Right renal pelvis (tissue), 4 donors: ENCODE measurements around the gene AK1. TPM values are rescaled to one million over a fixed set of nuclear protein-coding genes. Genes with fewer than 3 reads are reported as not detected.
"Not testable (repeated sequence)": the region's sequence is repeated elsewhere in the genome, so short reads cannot be mapped to it uniquely, and the experiment has no call there.

ENCODE experiments used
- DNase-seq, 4 donors: peaks; one replicate each; pipeline ENCODE4 v3.0.0-alpha.2; 2013; ENCODE audit warnings: low read depth in 4 of 4, low spot score in 3 of 4, missing footprints in 1 of 4
- polyA plus RNA-seq, 4 donors: library from polyadenylated mRNA; unstranded; fragments of 120-200 nt; gene quantifications; one replicate each; pipeline ENCODE4 v1.2.1, GENCODE V29; 2013; ENCODE audit not compliant: insufficient read length in 4 of 4

The AK1 gene
- polyA plus RNA-seq, 4 donors: 40.7 to 53.8 (median 45.1) TPM

DNA sequence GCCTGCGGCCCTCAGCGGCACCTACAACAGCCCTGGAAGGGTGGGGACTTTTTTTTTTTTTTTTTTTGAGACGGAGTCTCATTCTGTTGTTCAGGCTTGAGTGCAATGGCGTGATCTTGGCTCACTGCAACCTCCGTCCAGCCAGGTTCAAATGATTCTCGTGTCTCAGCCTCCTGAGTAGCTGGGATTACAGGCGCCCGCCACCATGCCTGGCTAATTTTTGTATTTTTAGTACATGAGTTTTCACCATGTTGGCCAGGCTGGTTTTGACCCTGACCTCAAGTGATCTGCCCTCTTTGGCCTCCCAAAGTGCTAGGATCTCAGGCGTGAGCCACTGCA is 7.4 kb downstream of the AK1 start:
- not testable (repeated sequence) for DNase-seq

DNA sequence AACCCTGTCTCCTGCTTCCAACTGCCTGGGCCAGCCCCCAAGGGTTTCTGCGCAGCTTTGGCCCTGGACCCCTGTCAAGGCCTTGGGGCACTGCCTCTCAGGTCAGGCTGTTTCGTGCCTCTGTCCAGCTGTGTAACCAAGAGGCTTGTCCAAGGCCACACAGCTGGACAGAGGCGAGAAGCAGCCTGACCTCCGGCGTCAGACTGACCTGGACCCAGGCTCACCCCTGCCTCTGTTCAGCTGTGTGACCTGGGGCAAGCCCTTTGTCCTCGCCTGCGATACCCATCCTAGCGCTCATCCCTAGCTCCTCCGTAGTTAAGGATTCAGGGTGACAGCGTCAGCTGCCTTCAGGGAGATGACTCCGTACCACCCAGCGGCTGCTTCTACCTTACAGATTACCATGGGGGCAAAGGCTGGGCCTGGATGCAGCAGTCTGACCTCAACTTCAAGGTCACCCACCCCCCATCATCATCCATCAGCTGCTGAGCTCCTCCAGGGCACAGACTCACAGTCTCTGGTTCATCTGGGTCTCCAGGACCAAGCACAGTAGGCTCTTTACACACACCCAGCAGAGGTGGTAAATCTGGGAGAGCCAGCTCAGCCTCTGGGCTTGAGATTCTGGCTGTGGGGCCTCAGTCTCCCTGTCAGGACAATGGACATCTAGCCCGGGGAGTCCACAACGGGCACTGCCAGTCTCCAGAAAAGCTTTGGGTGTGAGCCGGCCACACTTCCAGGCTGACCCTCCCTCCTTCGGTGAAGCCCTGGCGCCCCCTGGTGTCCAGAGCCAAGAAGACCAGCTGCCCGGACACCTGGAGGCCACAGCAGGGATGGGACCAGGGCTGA is 7.9 kb downstream of the AK1 start:
- peak in 3 of 4 donors; percentile 64 to 72 (median 71) for DNase-seq

DNA sequence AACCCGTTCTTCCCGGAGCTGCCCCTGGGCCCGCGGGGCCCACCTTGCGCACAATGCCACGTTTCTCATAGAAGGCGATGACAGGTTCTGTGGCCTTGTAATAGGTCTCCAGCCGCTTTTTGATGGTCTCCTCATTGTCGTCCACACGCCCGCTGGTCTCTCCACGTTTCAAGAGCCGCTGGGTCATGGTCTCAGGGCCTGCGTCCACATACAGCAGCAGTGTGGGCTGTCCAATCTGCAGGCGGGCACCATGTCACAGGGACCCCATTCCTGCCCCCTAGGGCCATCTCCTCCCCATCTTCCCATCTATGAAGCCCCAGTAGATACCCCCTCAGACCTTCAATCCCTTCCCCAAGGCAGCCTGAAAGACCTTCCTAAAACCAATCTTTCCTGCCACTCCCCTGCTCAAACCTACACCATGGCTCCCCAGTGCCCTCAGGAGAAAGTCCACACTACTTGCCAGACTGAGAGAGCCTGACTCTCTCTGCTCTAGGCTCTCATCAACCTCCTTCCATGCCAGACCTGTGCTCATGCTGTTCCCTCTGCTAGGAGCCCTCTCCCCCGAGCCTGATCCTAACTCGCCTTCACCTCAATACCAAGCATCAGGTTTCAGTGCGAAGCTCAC is 9.1 kb downstream of the AK1 start:
- no peak for DNase-seq

DNA sequence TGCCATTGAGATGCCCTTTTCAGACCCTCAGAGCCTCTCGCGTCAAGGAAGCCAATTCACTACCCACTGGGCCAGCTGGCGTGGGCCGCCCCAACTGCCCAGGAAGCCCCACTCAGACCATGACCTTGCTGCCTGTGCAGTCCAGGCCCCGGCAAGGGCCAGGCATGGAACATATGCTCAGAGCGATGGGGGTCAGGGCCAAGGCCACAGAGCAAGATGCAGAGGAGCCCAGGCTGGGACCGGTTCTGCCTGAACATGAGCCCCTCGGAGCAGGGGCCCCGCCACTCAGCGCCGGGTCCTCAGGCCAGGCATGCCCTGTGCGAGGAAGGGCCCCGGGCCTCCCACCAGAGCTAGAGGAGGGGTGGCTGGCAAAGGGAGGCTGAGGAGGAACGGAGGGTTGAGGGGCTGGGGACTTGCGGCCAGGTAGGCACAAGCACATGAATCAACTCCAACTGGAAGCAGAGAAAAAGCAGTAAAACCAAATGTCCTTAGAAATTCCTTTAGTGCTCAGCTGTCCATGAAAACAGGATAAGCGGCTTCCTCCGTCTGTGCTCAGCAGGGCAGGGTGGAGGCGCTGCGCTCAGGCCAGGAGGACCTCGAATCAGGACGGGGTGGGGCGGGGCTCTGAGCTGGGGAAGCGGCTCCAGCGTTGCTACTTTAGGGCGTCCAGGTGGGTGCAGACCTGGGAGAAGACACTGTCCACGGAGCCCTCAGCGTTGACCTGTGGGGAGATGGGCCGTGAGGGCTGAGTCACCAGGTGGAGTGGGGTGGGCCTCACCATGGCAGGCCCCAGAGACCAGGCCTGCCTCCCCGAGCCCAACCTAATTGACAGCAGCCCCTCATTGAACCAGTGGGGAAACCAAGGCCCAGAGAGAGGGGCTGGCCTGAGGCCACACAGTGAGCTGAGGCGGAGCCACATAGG is 9.9 kb downstream of the AK1 start:
- no peak for DNase-seq

DNA sequence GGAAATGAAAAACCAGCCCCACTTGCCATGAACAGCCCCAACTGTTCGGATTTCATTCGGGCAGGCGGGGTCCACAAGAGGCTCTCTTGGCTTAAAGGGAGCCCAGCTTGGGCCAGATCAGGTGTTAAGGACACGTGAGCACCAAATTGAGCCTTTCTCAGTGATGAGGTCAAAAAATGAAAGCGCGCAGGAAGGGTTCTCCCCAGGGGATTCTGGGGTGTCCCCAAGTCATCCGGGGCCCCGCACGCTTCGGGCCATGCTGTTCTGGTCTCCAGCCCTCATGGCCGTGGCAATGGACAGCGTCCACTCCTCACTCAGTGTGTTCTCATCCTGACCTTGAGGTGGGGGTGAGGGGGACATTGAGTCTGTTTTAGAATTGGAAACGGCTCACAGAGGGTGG is 10.9 kb downstream of the AK1 start:
- DNase-seq: no peak

DNA sequence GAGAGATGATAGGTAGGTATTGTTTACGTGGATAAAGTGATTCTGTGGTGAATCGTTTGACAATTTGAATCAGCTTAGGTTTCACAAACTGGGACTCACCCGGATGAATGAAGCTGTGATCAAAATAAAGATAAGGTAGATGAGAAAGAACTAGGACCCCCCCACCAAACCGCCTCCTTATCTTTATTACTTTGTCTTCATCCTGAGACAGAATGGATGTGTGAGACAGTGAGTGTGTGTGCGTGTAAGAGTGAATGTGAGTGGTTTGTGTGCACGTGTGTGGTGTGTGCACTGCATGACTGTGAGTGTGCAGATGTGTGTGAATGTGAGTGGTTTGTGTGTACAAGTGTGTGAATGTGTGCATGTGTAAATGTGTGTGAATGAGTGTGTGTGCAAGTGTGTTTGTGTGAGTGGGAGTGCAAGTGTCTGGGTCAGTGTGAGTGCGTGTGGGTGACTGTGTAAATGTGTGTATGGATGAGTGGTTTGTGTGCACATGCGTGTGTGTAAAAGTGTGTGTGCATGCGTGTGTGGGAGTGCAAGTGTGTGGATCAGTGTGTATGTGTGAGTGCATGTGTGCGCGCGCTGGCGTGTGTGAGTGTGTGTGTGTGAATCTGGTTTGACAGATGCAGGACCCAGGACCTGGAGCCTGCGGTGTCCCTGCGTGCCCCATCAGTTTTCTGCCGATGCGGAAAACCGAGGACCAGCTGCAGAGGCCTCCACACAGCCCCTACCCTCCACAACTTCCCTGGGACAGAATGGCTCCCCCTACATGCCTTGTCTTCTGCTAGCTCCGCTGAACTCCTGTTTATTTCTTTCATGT is 11.6 kb downstream of the AK1 start:
- no peak for DNase-seq

DNA sequence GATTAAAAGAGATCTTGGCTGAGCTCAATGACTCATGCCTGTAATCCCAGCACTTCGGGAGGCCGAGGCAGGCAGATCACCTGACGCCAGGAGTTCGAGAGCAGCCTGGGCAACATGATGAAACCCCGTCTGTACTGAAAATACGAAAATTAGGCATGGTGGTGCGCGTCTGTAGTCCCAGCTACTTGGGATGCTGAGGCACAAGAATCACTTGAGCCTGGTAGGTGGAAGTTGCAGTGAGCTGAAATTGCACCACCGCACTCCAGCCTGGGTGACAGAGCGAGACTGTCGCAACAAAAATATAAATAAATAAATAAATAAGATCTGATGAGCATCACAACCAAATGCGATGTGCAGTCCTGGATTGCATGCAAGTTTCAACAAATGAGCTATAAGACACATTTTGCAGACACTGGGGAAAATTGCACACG is 14.3 kb downstream of the AK1 start:
- DNase-seq: no peak

DNA sequence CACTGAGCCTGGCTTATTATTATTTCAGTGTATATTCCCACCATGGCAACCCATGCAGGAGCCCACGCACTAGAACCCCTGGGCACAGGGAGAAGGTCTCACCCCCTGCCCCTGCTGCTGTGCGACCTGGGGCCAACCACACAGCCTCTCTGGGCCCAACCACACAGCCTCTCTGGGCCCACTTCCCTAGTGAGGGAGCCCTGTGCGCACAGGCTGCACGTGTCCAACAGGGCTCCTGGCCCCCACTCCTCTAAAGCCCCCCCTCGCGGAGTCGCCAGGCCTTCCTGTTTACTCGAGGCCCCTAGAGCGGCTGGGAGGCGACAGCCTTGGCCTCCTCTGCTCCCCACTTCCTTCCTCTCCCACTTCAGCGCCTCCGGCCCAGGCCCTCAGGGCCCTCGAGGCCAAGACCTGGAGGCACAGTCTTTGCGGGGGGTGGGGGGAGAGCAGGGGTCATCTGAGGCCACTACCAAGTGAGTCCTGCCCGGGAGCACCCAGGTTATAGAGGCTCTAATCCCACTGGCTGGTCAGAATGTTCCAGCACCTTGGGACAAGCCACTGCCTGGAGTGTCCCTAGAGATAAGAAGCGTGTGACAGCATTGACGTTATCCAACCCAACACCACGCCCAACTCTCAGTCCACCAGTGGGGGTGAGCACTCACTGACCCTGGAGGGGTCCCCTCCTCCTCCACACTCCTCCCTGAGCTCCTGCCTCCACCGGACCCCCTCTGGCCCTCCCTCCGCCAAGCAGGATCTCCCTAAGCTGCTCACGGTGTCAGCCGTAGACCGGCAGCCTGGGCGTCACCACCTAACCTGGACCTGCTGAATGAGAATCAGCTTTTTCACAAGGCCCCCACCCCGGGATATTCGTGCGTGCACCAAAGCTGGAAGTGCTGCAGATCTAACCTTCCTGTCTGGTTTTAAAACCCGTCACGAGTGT is 15.1 kb downstream of the AK1 start:
- no peak for DNase-seq

DNA sequence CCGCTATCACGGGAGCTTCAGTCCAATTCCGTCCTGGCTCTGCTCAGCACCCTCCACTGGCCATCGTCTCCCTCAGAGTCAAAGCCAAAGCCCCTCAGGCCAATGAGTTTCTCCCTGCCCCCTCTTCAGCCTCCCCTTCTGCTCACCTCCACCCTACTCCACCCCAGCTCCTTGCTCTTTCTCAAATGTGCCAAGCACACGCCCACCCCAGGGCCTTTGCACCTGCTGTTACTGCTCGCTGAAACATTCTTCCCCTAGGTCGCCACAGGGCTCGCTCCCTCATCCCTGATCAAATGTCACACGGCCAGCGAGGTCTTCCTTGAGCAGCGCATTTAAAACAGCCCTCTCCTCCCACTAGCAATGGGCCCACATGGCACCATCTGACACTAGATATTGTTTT is 16.7 kb downstream of the AK1 start:
- no peak for DNase-seq

DNA sequence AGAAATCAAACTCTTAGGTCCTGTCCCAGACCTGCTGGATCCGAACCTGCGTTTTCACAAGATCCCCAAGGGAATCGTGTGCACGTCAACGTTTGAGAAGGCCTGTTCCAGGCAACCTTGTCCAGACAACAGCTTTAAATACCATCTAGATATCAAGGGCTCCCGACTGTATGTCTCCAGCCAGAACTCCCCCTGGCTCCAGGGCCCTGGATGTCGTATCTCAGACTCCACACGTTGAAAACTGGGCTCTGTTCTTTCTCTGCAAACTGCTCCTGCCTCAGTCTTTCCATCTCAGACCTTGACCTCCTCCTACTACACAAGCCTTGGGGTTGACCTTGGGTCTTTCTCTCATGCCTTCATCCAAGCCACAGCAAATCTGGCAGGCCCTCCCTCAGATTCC is 17.2 kb downstream of the AK1 start:
- no peak for DNase-seq

DNA sequence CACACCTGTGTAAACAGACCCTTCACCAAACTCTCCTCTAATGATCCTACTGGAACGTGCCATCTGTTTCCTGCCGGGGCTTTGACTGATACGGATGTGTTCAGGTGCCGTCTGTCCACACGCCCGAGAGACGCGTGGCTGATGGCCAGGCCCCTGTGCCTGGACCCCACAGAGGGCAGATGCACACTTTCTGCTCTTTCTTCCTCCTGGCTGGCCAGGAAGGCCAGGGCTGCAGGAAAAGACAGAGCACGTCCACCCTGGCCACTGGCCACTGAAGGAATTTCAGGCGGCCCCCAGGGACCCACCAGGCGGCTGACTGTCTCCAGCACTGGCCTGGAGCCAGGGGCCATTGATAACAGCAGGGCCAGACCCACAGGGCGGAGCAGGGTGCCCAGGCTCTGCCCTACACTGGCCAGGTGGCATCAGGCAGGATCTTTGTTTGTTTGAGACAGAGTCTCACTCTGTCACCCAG is 19.4 kb downstream of the AK1 start:
- no peak for DNase-seq

DNA sequence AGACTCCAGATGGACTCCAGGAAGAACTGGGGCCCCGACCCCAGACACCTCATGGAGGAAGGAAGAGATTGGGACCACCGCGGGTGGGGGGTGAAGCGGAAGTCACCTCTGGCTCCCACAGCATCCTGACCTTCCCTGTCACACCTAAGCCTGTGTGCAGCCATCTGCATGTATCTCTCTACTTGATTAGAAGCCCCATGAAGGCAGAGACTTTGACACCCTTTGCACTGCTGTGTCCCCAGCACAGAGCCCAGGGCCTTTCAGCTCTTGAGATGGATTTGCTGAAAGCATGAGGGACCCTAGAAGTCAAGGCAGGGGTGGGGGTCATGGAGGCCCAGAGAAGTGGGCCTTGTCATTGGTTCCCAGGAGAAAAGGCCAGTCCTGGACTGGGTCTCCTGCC is 20.2 kb downstream of the AK1 start:
- DNase-seq: no peak

DNA sequence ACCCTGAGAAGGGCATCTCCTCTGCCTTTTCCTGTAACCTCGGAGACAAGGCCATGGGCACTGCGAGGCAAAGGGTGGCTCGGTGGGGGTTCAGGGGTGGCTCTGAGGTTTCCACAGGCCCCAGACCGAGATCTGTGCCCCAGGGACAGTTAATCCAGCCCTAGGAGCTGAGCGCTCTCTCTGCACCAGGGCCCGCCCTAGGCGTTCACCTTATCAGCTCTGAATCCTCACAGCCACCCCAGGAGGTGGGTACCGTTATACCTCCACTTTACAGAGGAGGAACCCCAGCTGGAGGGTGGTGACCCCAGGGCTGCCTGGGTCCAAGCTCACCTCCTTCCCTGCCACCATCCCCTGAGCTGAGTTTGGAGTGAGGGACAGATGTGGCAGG is 20.8 kb downstream of the AK1 start:
- no peak for DNase-seq

DNA sequence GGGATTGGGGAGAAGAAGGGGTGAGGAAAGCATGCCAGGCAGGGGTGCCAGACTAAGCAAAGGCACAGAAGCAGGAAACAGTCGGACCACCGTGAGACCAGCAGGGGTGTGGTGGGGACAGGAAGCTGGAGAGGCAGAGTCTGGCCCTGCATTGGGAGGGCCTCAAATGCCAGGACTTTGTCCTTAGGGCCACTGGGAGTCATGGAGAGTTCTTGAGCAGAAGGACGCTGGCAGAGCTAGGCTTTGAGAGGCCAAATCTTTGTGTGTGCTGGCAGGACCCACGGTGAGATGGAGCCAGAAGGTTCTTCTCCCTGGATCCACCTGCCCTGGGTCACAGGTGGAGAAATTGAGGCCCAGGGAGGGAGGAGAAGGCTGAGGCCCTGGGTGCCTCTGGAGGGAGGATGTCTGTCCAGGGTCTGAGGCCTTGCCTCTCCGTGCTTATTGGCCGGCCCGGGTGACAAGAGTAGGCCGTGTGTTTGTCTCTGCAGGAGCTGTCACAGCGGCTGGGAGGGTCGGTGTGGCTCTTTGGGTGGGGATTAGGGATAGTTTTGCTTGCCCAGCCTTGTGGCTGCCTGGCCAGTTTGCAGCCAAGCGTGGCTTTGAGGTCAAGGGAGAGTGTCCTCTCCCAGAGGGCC is 21.3 kb downstream of the AK1 start:
- no peak for DNase-seq

DNA sequence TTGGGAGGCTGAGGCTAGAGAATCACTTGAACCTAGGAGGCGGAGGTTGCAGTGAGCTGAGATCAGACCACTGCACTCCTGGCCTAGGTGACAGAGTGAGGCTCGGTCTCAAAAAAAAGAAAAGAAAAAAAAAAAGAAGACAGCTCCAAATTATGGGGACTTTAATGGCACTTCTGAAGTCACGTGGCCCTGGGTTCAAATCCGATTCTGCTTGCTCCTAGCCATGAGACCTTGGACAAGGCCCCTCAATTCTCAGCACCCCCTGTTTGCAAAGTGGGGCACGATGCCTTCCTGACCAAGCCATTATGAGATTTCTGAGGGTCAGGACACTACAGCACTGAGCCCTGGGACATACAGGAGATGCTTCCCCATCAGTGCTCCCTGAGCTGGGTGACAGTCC is 22.0 kb downstream of the AK1 start:
- no peak for DNase-seq

DNA sequence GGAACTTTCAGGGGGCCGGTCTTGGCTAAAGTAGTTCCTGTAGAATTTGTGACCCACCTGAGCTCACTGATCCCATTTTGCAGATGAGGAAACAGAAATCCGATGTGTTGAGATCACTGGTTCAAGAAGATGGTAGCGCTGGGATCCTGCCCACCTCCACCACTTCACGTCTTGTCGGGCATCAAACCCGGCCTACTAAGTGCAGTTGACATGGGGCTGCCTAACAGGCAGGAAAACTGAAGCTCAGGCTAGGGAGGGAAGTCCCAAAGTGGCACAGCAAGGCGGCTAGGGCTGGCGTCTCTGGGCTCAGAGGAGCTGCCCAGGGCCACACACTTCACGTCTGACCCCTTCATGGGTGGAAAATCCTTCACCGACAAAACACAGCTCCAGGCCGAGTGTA is 22.5 kb downstream of the AK1 start:
- DNase-seq: no peak

DNA sequence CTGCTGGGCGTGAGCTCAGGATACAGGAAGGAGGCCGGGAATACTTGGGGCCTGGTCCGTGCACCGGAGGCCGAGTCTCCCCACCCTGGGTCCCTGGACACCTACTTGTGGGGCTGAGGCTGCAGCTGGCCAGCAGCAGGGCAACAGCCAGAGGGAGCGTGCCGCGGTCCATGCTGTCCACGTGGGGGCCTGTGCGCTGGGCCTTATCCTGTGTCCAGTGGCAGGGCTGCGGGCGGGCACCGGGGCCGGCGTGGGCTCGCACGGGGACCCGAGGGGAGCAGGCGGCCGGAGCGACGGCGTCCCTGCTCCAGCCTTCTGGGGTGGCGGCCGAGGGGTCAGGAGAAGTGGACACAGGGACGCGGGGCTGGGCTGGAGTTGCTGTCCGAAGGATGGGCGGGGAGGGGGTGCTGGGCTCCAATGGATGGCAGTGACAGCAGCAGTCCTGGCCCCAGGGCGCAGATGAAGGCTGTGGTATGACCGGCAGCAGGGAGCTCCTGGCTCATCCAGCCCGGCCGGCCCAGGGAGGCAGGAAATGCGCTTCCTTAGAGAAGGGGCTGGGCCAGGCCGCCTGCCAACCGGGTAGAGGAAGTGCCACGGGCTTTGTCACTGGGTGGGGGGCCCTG is 23.2 kb downstream of the AK1 start, which contains the start of gene ENG:
TSS of gene ENG (minus strand) at position 475 of the 623 bp plus-strand sequence. CDS start at position 172, 303 bp downstream.
- no peak for DNase-seq
